HL-60/S4 treated with retinoic acid at 250 ng/mL for 4 days and 3 days (cell line): Measurements from ENCODE around the gene CDH20.

ENCODE experiments used
- in situ Hi-C: fragments of 300-500 bp; cut with MboI; formaldehyde crosslinking; loops from 2 replicates; pipeline ENCODE4 v1.7.0; 2022; ENCODE audit warnings: low sequenced_read_pairs

CDH20 gene

DNA sequence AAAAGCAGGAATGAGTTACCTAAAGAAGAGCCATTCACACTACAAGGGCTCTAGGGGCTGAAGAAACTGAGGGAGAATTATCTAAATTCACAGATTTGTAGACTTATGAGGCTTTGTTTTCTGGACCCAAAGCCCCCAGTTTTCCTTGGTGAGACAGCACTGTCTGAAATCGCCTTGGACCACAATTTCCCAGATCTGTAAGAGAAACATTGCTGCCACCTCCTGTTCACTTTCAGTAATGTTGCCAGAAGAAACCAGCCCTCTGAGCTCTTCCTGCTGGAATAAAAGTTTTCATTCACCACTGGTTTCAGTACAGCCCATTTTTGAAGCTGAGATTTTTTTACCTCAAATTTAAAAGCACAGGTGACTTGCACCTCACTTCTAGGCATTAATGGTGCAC lies 169.2 kb downstream of the CDH20 start:
- in situ Hi-C loops, result no loop called here

DNA sequence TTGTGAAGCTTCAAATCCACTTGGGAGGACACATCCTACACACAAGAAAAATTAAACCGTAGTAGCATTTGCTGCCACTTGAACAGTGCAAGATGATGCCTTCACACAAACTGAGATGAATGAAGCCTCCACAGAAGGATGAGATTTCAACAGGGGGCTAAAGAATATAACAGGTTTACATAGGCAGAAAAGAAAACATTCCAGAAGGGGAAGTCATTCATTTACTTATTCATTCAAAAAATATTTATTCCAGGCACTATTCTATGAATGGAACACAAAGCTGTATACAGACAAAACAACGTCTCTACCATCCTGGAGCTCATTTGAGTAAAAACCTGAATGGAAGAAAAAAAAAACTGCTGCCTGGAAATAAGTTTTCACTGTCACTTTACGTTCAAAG lies 170.5 kb downstream of the CDH20 start:
- in situ Hi-C loops, result no loop called here

DNA sequence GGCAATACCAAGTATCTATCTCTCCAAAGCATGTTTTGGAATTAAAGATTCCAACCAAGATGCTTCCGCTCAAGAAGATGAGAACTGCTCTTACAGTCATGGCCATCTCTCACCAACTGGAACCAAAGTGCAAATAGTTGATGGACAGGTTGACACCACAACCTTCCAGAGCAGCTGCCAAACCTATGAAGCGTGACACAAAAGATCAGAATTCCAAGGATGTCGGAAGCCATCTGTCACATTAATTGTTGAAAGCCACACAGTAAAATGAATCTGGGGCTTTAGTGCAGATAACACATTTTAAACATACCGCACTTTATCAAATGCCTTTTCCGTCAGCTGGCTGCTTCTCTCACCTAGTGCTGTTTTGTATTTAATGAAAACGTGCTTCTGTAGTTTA lies 195.7 kb downstream of the CDH20 start:
- in situ Hi-C loops, result no loop called here

DNA sequence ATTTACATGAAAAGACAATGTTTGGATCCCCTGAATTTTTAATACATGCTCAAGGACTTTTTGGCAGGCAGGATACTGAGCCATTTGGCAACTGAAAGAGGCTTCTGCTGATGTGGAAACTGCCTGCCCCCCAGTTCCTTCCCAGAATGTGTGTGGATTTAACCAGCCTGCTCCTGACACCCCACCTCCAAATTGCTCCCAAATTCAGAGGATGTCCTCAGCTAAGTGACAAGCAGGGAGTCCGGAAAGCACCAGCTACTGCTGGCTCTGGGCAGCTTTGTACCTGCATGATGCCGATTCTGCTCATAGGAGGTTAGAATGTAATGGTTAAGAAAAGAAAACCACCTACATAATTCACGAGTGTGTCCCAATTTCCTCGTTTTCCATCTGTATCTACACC lies 197.5 kb downstream of the CDH20 start:
- in situ Hi-C loops, result no loop called here

DNA sequence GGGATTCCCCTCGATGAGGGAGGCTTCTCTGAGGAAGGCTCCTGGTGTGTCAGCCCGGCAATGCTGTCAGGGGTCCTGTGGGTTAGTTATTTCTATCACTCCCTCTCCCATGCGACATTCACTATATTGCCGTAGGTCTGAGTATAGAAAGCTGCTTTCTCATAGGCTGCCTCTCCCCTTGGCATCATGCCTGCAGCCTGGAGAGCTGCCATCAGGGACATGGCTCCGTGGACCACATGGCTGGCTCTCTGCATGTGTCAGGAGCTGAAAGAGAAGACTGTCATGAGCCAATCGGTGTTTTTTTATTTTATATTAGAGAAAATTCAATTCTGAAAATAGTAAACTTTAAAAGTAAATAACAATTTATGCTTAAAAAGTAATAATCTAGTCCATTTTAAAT lies 198.0 kb downstream of the CDH20 start:
- in situ Hi-C loops, result no loop called here

DNA sequence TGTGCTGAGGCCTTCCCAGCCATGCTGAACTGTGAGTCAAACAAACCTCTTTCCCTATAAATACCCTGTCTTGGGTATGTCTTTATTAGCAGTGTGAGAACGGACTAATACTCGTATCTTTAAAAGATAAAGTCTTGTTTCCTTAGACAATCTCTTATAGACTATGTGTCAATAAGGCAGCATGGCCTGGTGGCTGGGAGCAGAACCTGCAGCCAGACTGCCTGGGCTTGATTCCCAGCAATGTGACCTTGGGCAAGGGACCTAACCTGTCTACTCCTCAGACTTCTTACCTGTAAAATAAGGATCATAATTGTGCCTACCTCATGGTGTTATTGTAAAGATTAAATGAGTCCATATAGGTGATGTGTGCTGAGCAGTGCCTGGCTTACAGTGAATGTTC lies 198.7 kb downstream of the CDH20 start:
- in situ Hi-C loops, result no loop called here

DNA sequence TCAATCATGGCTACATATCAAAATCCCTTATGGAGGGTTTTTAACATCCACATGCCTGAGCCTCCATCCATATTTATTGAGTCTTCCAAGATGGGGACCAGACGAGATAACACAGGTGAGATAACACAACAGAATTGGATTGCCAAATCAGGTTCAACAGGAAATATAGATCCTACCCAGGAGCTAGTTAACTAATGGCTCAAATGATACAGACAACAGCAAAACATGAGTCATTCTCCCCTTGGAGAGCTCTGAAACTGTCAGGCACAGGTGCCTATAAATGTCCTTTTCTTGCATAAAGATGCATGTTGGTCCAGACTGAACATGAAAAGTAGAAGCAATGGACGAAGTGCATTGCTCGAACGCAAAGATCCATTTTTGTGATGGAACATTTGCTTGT lies 202.2 kb downstream of the CDH20 start:
- in situ Hi-C loops, result no loop called here

DNA sequence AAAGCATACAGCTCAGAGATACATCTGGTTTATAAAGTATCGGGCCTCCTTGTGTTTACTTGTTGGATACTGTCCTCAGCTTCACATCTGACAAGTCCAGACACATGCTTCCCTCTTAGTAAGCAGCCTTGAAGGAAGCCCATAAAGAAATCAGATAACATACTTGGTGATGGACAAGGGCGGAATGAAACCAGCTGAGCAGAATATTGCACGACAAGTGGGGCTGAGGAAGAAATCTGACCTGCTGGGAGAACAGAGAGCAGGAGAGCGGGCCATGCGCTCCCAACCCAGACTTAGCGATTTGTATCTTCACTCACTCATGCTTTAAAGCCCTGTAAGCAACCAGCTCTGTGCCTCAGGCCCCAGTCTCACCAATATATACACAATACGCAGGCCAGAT lies 208.4 kb downstream of the CDH20 start:
- in situ Hi-C loops, result no loop called here

DNA sequence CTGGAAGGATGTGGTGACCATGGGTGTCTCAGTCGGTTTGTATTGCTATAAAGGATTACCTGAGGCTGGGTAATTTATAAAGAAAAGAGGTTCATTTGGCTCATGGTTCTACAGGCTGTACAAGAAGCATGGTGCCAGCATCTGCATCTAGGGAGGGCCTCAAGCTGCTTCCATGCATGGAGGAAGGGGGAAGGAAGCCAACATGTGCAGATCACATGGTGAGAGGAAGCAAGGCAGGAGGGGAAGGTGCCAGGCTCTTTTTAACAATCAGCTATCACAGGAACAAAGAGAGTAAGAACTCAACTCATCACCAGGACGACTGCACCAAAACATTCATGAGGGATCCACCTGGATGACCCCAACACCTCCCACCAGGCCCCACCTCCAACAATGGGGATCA lies 209.4 kb downstream of the CDH20 start:
- in situ Hi-C loops, result no loop called here

DNA sequence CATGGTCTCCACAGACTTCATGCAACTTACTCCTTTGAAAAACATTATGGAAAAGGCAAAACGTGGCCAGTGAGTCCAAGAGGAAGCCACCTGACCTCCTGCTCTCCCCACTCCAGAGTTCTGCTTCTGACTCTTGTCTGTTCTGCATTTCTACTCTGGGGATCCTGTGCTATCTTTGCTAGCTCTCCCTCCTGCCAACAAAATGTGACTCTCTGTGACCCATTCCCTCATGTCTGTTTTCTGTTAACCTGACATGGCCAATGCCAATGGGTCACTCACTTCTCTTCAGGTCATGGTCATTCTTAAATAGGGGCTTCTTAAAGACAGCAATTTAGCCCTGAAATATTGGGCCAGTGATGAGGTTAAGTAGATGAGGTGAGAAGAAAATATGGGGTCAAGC lies 210.3 kb downstream of the CDH20 start:
- in situ Hi-C loops, result no loop called here

DNA sequence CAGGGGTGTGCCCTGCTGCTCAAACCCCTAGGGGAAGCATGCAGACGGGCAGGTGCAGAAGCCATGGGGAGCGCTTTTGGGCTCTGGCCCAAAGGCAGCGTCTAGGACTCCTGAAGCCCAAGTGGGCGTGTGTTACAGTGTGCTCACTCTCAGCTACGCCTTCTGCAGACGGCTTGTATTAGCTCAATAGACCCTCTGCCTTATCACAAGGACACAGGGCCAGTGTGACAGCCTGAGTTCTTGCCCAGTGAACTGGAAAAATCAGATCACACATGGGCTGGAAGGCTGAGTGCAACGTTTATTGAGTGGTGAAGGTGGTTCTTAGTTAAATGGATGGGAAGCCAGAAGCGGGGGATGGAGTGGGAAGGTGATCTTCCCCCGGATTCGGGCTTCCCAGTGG lies 210.9 kb downstream of the CDH20 start:
- in situ Hi-C loops, result no loop called here

DNA sequence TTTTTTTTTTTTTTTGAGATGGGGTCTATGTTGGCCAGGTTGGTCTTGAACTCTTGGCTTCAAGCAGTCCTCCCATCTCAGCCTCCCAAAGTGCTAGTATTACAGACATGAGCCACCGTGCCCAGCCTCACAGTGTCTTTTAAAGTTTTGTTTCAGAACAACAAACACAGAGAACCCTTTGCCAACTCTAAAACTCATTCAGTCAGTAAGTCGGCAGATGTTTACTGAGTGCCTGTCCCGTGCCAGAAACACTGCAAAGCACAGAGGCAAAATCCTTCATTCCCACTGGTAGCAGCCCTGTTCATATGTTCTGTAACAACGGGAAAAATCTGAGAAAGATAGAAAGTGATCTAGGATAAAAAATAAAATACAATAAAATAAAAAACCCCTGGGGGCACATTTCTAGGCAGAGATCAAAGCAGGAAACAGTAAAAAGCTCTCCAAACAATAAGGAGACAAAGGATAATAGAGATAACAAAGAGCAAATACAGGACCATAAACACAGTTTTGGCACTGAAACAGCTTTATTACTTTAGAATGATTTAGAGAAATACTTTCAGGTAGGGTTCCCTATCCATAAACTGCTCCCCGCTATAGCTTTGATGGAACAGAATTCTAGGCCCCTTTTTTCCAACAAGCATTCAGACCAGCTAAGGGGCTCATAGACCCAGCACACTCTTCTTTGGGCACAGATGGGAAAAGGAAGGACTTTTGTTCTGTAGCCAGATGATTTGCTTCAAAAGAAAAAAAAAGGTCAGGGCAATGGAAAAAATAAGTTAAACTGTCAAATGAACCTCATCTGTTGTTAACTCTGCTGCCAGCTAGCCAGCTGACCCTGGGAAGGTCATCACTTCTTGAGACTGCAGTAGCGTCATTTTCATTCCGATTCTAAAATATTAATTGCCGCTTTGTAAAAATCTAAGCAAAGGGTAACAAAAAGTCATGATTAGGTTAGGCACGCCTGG lies 212.3 kb downstream of the CDH20 start:
- in situ Hi-C loops, result no loop called here

DNA sequence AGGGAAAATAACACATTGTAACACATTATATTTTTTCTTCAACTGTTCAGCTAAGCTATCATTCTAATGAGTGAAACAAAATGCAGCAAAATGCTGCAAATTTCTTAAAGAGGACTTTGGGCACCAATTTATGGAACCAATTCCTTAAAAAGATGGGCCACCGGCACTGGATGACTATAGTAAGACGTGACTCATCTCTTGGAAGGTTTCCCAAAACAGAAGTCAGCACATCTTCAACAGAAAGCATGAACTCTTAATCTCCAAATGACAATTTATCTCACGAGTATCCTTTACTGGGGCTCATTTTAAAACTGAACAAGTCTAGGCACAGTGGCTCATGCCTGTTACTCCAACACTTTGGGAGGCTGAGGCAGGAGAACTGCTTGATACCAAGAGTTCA lies 213.4 kb downstream of the CDH20 start:
- in situ Hi-C loops, result no loop called here

DNA sequence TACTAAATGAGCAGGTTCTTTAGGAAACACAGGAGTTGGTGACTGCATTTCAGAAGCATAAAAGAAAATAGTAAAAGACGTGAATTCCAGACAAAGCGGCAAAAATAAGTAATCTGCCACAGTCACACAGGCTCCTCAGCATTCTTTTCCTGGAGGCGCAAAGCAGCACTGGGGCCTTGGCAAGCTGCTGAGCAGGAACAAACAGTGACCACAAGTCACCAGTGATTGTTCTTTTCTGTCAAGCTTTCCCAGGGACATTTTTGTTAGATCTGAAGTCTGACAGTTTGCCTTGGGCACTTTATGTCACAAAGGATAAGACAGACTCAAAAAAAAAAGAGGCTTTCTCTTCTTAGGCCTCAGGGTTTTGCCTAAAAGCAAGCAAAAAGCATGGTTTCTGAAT lies 216.2 kb downstream of the CDH20 start:
- in situ Hi-C loops, result no loop called here

DNA sequence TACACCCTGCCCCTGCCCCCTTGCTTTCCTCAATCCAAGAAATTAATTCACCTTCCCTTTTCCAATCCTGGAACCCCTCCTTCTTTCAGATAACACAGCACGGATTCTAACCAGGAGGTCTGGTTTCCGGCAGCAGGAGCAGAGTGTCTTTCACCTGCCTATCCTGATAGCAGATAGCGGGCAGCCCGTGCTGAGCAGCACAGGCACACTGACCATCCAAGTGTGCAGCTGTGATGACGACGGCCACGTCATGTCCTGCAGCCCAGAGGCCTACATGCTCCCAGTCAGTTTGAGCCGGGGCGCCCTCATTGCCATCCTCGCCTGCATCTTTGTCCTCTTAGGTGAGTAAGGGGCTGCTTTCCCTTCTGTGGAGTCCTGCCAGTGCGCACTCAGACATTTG lies 216.7 kb downstream of the CDH20 start:
- in situ Hi-C loops, result no loop called here

DNA sequence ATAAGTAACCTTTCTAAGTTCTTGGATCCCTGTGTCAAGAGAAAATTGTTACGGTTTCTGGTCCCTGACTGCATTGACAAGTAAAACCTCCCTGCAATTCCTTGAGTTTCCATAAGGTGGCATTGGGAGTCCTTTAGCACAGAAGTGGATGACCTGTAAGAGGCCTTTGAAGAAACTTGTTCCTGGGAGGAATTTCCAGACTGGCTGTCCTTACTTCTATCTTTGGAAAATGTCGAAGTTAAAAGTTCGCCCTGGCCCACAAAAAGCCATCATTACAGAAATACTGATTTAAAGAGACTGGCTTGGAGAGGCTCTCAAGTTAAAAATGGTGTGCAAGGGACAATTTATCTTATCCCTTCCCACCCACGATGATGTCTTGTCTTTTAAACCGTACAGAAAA lies 218.4 kb downstream of the CDH20 start:
- in situ Hi-C loops, result no loop called here

DNA sequence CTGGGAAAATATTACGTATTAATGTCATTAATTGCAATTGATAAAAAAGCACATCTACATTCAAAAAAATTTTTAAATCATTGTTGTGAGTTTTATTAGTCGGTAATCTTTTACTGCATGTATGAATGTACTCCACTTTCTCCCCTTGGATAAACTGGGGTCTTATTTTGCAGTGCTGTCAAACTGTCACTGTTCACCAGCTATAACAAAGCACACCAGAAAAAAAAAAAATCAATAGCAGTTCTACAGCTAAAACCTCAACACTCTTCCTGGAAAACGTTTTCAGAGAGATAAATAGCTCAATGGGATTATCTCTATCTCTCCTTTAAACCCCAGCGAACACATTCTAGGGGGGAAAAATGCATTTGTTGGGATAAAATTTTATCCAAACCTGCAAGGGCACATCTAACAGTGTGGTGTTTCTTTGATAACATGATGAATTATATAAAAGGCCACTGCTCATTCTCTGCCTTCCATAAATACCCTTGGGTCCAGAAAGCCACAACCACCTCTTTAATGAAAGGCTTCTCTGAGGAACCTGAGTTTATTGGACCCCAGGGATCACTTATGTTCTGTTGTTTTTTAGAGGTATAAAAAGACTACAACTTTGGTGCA lies 219.9 kb downstream of the CDH20 start:
- in situ Hi-C loops, result no loop called here

DNA sequence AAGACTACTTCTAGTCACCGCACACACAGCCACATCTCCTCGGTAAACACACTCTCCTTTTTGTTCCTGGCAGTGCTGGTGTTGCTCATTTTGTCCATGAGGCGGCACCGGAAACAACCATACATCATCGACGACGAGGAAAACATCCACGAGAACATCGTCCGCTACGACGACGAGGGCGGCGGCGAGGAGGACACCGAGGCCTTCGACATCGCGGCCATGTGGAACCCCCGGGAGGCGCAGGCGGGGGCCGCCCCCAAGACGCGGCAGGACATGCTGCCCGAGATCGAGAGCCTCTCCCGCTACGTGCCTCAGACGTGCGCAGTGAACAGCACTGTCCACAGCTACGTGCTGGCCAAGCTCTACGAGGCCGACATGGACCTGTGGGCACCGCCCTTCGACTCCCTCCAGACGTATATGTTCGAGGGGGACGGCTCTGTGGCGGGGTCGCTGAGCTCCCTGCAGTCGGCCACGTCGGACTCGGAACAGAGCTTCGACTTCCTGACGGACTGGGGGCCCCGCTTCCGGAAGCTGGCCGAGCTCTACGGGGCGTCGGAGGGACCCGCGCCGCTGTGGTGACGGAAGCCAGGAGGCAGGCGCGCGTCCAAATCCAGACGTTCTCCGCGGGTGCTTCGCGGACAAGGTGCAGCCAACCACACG lies 221.0 kb downstream of the CDH20 start:
- in situ Hi-C loops, result no loop called here

DNA sequence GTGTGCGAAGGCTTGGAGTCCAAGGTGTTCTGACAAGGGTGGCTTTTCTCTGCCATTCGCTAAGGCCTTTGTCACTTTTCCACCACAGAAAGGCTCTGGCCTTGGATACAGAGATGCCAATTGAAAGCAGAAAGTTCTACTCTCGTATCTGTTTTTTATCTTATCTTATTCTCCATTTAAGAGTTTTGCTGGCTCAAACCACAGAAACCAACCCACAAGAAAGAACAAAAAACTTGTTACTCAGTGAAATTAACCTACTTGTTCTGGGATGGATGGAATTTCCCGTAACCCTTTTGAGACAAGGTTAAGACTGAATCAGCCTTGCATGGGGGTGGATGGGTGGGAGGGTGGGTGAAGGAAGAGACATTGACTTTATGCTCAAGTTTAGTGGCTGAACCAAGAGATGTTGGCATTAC lies 221.7 kb downstream of the CDH20 start:
- in situ Hi-C loops, result no loop called here

DNA sequence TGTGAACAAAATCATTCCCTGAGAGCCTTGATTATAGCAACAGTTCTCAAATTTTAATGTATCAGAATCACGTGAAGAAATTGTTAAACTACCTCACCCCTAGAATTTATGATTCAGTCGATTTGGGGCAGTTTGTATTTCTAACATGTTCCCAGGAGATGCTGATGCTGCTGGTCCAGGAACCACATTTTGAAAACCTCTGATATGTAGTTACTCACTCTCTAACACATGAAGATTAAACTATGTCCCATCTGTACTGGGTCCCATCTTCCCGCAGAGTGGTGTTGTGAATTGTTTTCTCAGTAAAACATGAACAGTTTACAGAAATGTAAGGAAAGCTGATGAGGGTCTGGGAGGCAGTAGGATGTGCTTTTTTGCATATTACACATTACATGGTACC lies 223.1 kb downstream of the CDH20 start:
- in situ Hi-C loops, result no loop called here

DNA sequence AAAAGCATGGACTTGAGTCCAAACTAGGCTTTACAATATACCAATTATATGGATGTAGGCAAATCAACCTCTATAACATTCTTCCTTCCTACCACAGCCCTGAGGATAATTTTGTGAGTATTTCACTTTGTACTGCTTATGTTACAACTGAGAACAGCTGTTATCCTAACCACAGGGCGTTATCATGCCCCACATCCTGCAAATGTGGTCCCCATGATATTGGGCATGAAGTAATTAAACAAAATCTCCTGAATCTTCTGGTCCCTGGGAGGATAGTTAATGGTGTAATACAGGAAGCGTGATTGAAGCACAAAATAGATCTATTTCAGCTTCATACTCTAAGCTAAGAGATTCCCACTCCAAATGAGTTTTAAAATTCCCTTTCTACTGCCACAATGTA lies 223.6 kb downstream of the CDH20 start:
- in situ Hi-C loops, result no loop called here
